GM23248 (cell line): ENCODE results near the gene NEK4. TPM values are rescaled to one million over a fixed set of nuclear protein-coding genes. Genes with fewer than 3 reads are reported as not detected.
A peak's percentile ranks its signal among the peaks of the same experiment; 100 is the strongest.

Source experiments
- DNase-seq: peaks from one replicate; pipeline ENCODE4 v3.0.0-alpha.2; 2015
- H2AFZ ChIP-seq: fragments of 200-600 bp; sonication (generic); 2 replicates; pipeline ENCODE4 v1.6.1; 2016; ENCODE audit warnings: antibody characterized with exemption
- H3F3A ChIP-seq: fragments of 200-600 bp; sonication (generic); 2 replicates; pipeline ENCODE4 v1.6.1; 2016; ENCODE audit warnings: mild to moderate bottlenecking, antibody characterized with exemption, mixed run types; ENCODE audit not compliant: insufficient read depth
- H3K27ac ChIP-seq: fragments of 200-600 bp; sonication (generic); 2 replicates; pipeline ENCODE4 v1.5.1; 2016; ENCODE audit warnings: mild to moderate bottlenecking
- H3K27me3 ChIP-seq: fragments of 200-600 bp; sonication (generic); replicated peaks from 2 replicates; pipeline ENCODE4 v1.6.1; 2016; ENCODE audit warnings: mild to moderate bottlenecking; ENCODE audit not compliant: insufficient read depth
- H3K36me3 ChIP-seq: fragments of 200-600 bp; sonication (generic); 2 replicates; pipeline ENCODE4 v1.6.1; 2016; ENCODE audit warnings: low read depth, mild to moderate bottlenecking
- H3K4me1 ChIP-seq: fragments of 200-600 bp; sonication (generic); 2 replicates; pipeline ENCODE4 v1.6.1; 2016; ENCODE audit warnings: mild to moderate bottlenecking; ENCODE audit not compliant: insufficient read depth
- H3K4me2 ChIP-seq: fragments of 200-600 bp; sonication (generic); one replicate; pipeline ENCODE4 v1.6.1; 2016; ENCODE audit warnings: mild to moderate bottlenecking; ENCODE audit not compliant: unreplicated experiment
- H3K4me3 ChIP-seq: fragments of 200-600 bp; sonication (generic); 2 replicates; pipeline ENCODE4 v1.5.1; 2016; ENCODE audit warnings: mild to moderate bottlenecking
- H3K79me2 ChIP-seq: fragments of 200-600 bp; sonication (generic); 2 replicates; pipeline ENCODE4 v1.6.1; 2016; ENCODE audit warnings: mild to moderate bottlenecking; ENCODE audit not compliant: insufficient read depth
- H3K9ac ChIP-seq: fragments of 200-600 bp; sonication (generic); 2 replicates; pipeline ENCODE4 v1.6.1; 2016; ENCODE audit warnings: mild to moderate bottlenecking
- H3K9me2 ChIP-seq: fragments of 200-600 bp; sonication (generic); 2 replicates; pipeline ENCODE4 v1.6.1; 2016; ENCODE audit warnings: mixed run types, mild to moderate bottlenecking, moderate library complexity; ENCODE audit not compliant: insufficient read depth
- H3K9me3 ChIP-seq: fragments of 200-600 bp; sonication (generic); one replicate; pipeline ENCODE4 v1.6.1; 2017; ENCODE audit warnings: low read depth
- H4K20me1 ChIP-seq: fragments of 200-600 bp; sonication (generic); 2 replicates; pipeline ENCODE4 v1.6.0; 2016; ENCODE audit not compliant: insufficient read depth
- EZH2 ChIP-seq: fragments of 200-600 bp; sonication (generic); IDR thresholded peaks from 2 replicates; pipeline ENCODE4 v1.6.1; 2018; ENCODE audit warnings: antibody characterized with exemption, mild to moderate bottlenecking; ENCODE audit not compliant: insufficient read depth, poor library complexity, severe bottlenecking
- EZH2phosphoT487 ChIP-seq: fragments of 200-600 bp; sonication (generic); IDR thresholded peaks from 2 replicates; pipeline ENCODE4 v1.6.1; 2018; ENCODE audit warnings: antibody characterized with exemption, moderate library complexity, mild to moderate bottlenecking, low read depth; ENCODE audit not compliant: insufficient read depth
- WGBS, 2 experiments: methylation state at CpG; one replicate each; pipeline ENCODE4 v1.1.6; 2015 to 2017; ENCODE audit warnings: low lambda C conversion rate in 2 of 2, low coverage in 1 of 2; ENCODE audit errors: missing lambda C conversion rate in 2 of 2; 5-methylcytosine and 5-hydroxymethylcytosine counted together
- in situ Hi-C: fragments of 300-500 bp; cut with MboI; formaldehyde crosslinking; loops from 2 replicates; pipeline ENCODE4 v1.15.0; 2020
- polyA plus RNA-seq: library from polyadenylated mRNA; unstranded; fragments of >200 nt; fragmentation: Nextera tagmentation; extraction: Ambion mirVana; gene quantifications from 2 replicates; pipeline ENCODE4 v1.2.1, GENCODE V29; 2016
- small RNA-seq: library from RNA; depleted of rRNA; stranded (forward); fragments of <200 nt; gene quantifications from one replicate; pipeline ENCODE3, GENCODE V24; 2014; ENCODE audit warnings: low read depth, low replicate concordance
- total RNA-seq: library from RNA; depleted of rRNA; stranded (reverse); fragments of >200 nt; shearing (Covaris generic); gene quantifications from 2 replicates; pipeline ENCODE4 v1.2.3, GENCODE V29; 2014; rRNA removed

The NEK4 gene
- total and polyA plus RNA-seq, 2 experiments from 2014 or later = 8.4 to 15.8 TPM

GRCh38 chr3:52670621-52671521 lies 99.9 kb downstream of the NEK4 start:
- H3K9me3 ChIP-seq = no peaks in the 10 kb centered on the region
- H3K4me1 ChIP-seq = peaks cover 47% of the 10 kb centered on the region
- H3K36me3 ChIP-seq = peaks cover 5% of the 10 kb centered on the region
- no peaks in the 10 kb centered on the region for H3K9me2 ChIP-seq
- peak overlapping the region; percentile 87 for H3K9ac ChIP-seq
- peak overlapping the region; percentile 99 for H3K27ac ChIP-seq
- peak overlapping the region; percentile 89 for H3K4me2 ChIP-seq
- peak overlapping the region; percentile 53 for H3K4me3 ChIP-seq
- H3K79me2 ChIP-seq = peaks cover 63% of the 10 kb centered on the region
- no peaks in the 10 kb centered on the region for H3K27me3 ChIP-seq
- peak; percentile 98 for DNase-seq
- peaks cover 48% of the 10 kb centered on the region for H3F3A ChIP-seq
- in situ Hi-C loops = no loop called here
- 14 to 15% methylated on average over 9 of the region's 9 CpGs for WGBS, 2 experiments
- H4K20me1 ChIP-seq = no peaks in the 10 kb centered on the region
- H2AFZ ChIP-seq = no peak overlapping the region
- TF ChIP-seq EZH2 = no peak
- 0 out of 2 replicates have a peak, but pooled peaks have one; percentile 55 for TF ChIP-seq EZH2phosphoT487

DNA sequence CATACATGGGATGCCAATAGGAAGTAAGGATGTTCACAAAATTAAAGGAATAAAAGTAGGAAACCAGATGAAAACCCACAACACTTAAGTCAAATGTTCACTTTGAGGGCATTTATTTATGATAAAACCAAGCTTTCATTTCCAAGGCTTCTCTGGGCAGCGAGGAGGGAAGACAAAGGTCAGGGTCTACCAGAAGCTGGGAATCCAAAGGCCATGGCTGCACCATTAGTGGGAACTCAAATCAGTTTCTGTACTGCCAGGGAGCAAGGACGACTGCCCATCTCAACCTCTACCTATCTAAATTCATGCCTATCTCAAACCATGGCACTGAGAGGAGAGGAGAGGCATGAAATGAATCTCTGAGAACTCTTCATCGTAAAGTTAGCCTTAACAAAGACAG lies 107.6 kb downstream of the NEK4 start:
- H3K36me3 ChIP-seq = peaks cover 35% of the 10 kb centered on the region
- TF ChIP-seq EZH2 (no peak), EZH2phosphoT487 (no peak)
- WGBS, 2 experiments = 96% methylated on average over 3 of the region's 3 CpGs

DNA sequence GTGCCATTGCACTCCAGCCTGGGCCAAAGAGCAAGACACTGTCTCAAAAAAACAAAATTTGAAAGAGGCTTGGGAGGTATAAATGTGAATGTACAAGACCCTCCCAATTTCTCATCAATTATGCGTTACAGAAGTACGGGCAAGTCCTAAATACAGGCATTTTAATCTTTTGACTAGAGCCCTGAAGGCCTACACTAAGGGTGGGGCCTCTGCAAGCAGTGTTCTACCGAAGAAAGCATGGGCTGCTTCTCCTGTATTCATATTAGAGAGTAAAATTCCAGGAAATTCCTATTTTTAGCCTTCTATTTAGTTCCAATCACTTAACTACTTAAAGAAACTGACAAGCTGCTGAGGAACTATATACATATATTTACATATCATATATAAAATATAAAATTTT lies 110.7 kb downstream of the NEK4 start:
- 74 to 75% methylated on average over 3 of the region's 3 CpGs for WGBS, 2 experiments
- no peak overlapping the region for H3K27ac ChIP-seq
- H3K4me2 ChIP-seq = no peak overlapping the region
- no peak overlapping the region for H2AFZ ChIP-seq
- H3K4me1 ChIP-seq = no peaks in the 10 kb centered on the region
- no peaks in the 10 kb centered on the region for H3K27me3 ChIP-seq
- H3K9me2 ChIP-seq = no peaks in the 10 kb centered on the region
- no peaks in the 10 kb centered on the region for H4K20me1 ChIP-seq
- no peaks in the 10 kb centered on the region for H3K9me3 ChIP-seq
- peaks cover 62% of the 10 kb centered on the region for H3K36me3 ChIP-seq
- DNase-seq = no peak
- peaks cover 42% of the 10 kb centered on the region for H3K79me2 ChIP-seq
- H3K9ac ChIP-seq = no peak overlapping the region
- no peak for TF ChIP-seq EZH2phosphoT487
- no peak for TF ChIP-seq EZH2
- in situ Hi-C loops = no loop called here
- H3K4me3 ChIP-seq = no peak overlapping the region
- H3F3A ChIP-seq = no peaks in the 10 kb centered on the region

More for the DNA sequence above, 107.6 kb downstream of the NEK4 start:
- no peaks in the 10 kb centered on the region for H3K9me2 ChIP-seq
- no peaks in the 10 kb centered on the region for H3F3A ChIP-seq
- no peak overlapping the region for H2AFZ ChIP-seq
- H3K27ac ChIP-seq = no peak overlapping the region
- no peak overlapping the region for H3K4me3 ChIP-seq
- no peak overlapping the region for H3K4me2 ChIP-seq
- no peaks in the 10 kb centered on the region for H3K27me3 ChIP-seq
- no peaks in the 10 kb centered on the region for H3K9me3 ChIP-seq
- no peak overlapping the region for H3K9ac ChIP-seq
- H3K4me1 ChIP-seq = peaks cover 2% of the 10 kb centered on the region; the same call in 1 of the 2 replicates
- DNase-seq = no peak
- peaks cover 57% of the 10 kb centered on the region for H3K79me2 ChIP-seq
- H4K20me1 ChIP-seq = no peaks in the 10 kb centered on the region
- in situ Hi-C loops = no loop called here

Small RNA genes lying within 50 kb of the gene (small RNA-seq; reads per million reads assigned to genes)
- gene AC006254.2 (not detected), gene RF00569 (2,210 reads per million, percentile 99 among the genes with 10 or more reads in this experiment), gene RF01183 (not detected), gene SNORD19 (0.68 reads per million, percentile 18 among the genes with 10 or more reads in this experiment), gene SNORD19B (not detected), gene SNORD69 (169 reads per million, percentile 96 among the genes with 10 or more reads in this experiment)

Other genes with a start within 250 kb of the NEK4 start
- gene NT5DC2, start 237.1 kb downstream of the NEK4 start, total RNA-seq = 111 and 134 TPM in 2 replicates
- gene NT5DC2, start 237.1 kb downstream of the NEK4 start, polyA plus RNA-seq = 49.9 and 51.1 TPM in 2 replicates
- 0.32 and 5.3 TPM in 2 replicates for gene UQCC5, start 234.3 kb downstream of the NEK4 start, total RNA-seq
- 60.7 and 64.2 TPM in 2 replicates for gene UQCC5, start 234.3 kb downstream of the NEK4 start, polyA plus RNA-seq
- 30.1 and 42.6 TPM in 2 replicates for gene PBRM1, start 85.0 kb downstream of the NEK4 start, total RNA-seq
- gene PBRM1, start 85.0 kb downstream of the NEK4 start, polyA plus RNA-seq = 53.5 and 60.3 TPM in 2 replicates
- gene GNL3, start 84.9 kb downstream of the NEK4 start, total RNA-seq = 90.2 and 98.8 TPM in 2 replicates
- 95.3 and 108 TPM in 2 replicates for gene GNL3, start 84.9 kb downstream of the NEK4 start, polyA plus RNA-seq
- gene GLT8D1, start 65.1 kb downstream of the NEK4 start, total RNA-seq = 148 and 151 TPM in 2 replicates
- gene GLT8D1, start 65.1 kb downstream of the NEK4 start, polyA plus RNA-seq = 140 and 149 TPM in 2 replicates
- 184 and 271 TPM in 2 replicates for gene SPCS1, start 64.8 kb downstream of the NEK4 start, total RNA-seq
- 366 and 369 TPM in 2 replicates for gene SPCS1, start 64.8 kb downstream of the NEK4 start, polyA plus RNA-seq
- gene ITIH1, start 6.7 kb upstream of the NEK4 start, total RNA-seq = not detected in 2 replicates
- not detected in 2 replicates for gene ITIH1, start 6.7 kb upstream of the NEK4 start, polyA plus RNA-seq
- not detected in 2 replicates for gene ITIH3, start 23.9 kb upstream of the NEK4 start, total RNA-seq
- gene ITIH3, start 23.9 kb upstream of the NEK4 start, polyA plus RNA-seq = not detected in 2 replicates
- 0.11 TPM in 1 of 2 replicates, not detected in the other for gene ITIH4, start 59.7 kb upstream of the NEK4 start, total RNA-seq
- not detected in 2 replicates for gene ITIH4, start 59.7 kb upstream of the NEK4 start, polyA plus RNA-seq
- gene MUSTN1, start 64.1 kb upstream of the NEK4 start, total RNA-seq = not detected in 2 replicates
- not detected in 2 replicates for gene MUSTN1, start 64.1 kb upstream of the NEK4 start, polyA plus RNA-seq
- gene STIMATE, start 126.6 kb upstream of the NEK4 start, total RNA-seq = 10.3 and 11.5 TPM in 2 replicates
- gene STIMATE, start 126.6 kb upstream of the NEK4 start, polyA plus RNA-seq = 9.2 and 9.3 TPM in 2 replicates